Coronary artery (tissue), 2 donors: Measurements from ENCODE around the gene C19orf85.

ENCODE experiments used
- DNase-seq: peaks from one replicate; pipeline ENCODE4 v3.0.0-alpha.2; 2017; ENCODE audit warnings: low spot score
- H3K27ac ChIP-seq, 2 donors: fragments of 200-600 bp; sonication (generic); one replicate each; pipeline ENCODE4 v1.5.1; 2016 to 2019
- H3K4me3 ChIP-seq: fragments of 200-600 bp; sonication (generic); 2 replicates; pipeline ENCODE4 v1.5.1; 2016; ENCODE audit warnings: mild to moderate bottlenecking, moderate library complexity
- CTCF ChIP-seq: fragments of 200-600 bp; sonication (generic); IDR thresholded peaks from one replicate; pipeline ENCODE4 v1.5.1; 2019; ENCODE audit warnings: antibody characterized with exemption

Gene C19orf85

DNA sequence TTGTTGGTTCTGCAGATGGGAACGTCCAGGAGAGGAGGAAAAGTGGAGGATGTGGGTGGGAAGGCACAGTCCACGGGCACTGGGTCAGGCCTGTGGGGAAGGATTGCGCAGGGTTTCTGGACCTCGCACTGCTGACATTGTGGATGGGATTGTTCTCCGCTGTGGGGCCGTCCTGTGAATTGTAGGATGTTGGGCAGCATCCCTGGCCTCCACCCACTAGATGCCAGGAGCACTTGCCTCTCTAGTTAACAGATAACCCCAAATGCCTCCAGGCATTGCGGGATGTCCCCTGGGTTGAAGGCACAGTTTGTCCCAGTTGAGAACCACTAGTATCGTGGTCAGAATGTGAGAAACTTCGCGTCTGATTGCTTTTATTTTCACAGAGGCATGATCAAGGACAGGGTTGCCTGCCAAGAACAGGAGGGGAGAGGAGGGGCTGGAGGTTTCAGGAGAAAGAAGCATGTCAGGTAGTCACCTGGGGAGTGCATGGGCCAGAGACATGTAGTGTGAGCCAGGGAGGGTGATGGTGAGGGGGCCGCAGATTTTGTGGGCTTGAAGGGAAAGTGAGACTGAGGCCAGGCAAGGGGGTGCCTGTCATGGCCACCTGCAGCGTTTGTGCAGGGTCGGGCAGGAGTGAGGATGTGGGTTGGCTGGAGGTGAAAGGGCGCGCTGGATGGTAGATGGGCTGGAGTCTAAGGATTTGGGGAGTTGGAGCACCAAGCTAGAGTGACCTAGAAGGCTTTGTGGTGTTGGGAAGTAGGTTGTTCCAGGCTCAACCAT lies 15.1 kb upstream of the C19orf85 start:
- no peak for TF ChIP-seq CTCF
- DNase-seq: no peak
- no peak overlapping the region for H3K4me3 ChIP-seq
- H3K27ac ChIP-seq: no peak overlapping the region

GRCh38 chr19:55479045-55479444 lies 14.5 kb upstream of the C19orf85 start:
- TF ChIP-seq CTCF: no peak
- no peak for DNase-seq
- H3K4me3 ChIP-seq: no peak overlapping the region
- no peak overlapping the region for H3K27ac ChIP-seq

DNA sequence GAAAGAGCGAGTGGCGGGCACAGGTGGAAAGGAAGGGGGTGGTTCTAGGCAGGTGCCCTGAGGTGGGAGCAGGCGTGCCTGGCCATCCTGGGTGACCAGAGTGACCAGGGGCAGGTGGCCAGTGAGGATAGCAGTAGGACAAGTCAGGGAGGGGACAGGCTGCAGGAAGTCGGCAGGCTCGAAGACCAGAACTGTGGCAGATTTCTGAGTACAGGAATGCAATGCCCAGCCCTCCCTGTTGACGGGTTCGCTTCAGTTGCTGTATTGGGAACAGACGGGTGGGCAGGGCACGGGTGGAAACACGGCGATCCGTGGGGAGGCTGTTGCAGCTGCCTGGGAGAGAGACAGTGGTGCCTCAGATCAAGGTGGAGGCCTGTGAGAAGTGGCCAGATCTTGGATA lies 13.8 kb upstream of the C19orf85 start:
- Histone ChIP-seq H3K27ac (no peak overlapping the region), H3K4me3 (peak overlapping the region; percentile 83)
- no peak for TF ChIP-seq CTCF
- DNase-seq: no peak

- no peak overlapping the region for H3K27ac ChIP-seq
- peak overlapping the region; percentile 83 for H3K4me3 ChIP-seq
- no peak for TF ChIP-seq CTCF
- DNase-seq: no peak
These were observed 13.4 kb upstream of the C19orf85 start for GRCh38 chr19:55477905-55478304.

DNA sequence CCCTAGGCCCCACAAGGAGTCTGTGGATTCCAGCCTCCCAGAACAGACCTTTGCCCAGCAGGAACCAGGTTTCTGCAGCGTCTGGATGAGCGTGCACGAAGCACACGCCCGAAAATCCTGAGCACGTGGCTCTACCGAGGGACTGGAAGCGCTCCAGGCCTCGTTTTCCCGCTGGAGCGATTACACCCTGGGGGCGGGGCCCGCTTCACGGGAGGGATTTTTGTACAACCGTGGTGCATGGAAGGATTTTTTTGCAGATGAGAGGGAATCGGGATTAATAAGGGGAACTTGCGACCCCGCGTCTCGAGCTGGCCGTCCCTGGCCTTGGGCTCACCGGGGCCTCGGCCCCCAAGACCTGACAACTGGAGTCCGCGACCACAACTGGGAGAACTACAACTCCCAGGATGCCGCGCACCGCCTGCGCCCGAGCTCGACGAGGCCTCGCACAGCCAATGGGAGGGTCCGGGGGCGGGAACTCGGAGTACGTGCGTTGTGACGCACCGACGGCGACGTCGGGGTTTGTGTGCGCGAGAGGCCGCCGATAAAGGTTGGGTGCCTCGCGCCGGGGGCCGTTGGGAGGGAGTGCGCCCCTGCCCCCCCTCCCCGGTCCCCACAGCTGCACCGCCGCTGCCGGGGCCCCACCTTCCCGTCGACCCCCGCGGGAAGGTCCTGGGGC lies 11.7 kb upstream of the C19orf85 start, which contains the start of gene ZNF628:
Gene ZNF628 (plus strand): TSS at position 518 of the 676 bp plus-strand sequence. CDS start 3,294 bp downstream, outside the sequence.
- peak; percentile 98 for DNase-seq
- no peak for TF ChIP-seq CTCF

DNA sequence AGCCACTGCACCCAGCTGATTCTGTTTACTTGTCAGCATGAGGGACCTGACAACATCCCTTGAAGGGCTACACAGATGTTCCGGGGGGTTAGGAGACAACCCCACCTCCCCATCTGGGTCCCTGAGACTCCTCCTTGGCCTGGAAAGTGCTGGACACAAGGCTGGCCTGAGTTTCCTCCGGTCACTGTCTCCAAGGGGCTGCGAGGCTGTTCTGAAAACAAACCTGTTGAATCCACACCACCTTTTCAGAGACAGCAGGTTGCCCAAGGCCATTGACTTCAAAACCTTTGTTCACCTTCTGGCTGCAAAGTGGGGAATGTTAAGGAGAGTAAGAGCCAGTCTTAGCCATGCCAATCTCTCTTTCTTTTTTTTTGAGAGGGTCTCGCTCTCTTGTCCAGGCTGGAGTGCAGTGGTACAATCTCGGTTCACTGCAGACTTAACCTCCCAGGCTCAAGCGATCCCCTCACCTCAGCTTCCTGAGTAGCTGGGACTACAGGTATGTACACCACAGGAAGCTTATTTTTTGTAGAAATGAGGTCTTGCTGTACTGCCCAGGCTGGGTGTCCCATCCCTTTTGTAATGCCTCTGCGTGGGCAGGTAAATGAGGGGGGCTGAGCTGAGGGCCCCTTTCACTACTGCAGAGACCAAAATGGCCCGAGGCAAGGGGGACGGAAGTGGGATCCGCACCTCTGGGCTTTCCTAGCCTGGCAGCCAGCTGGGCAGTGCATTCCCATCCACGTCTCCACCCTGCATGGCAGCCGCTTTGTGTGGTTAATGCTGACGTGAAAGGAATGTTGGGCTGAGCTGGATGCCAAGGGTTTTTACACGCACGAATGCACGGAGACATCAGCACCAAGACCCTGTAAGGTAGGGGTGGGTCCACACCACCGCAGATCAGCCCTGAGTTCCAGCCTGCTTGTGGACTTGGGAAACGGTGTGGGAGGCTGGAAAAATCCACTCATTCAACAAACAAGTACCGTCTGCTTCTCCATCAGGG lies 10.0 kb upstream of the C19orf85 start:
- Histone ChIP-seq H3K4me3 (no peak overlapping the region), H3K27ac (no peak overlapping the region)
- DNase-seq: no peak
- TF ChIP-seq CTCF: no peak

More for the DNA sequence above, 11.7 kb upstream of the C19orf85 start, which contains the start of gene ZNF628:
- Histone ChIP-seq H3K4me3 (peak within 1 kb of the TSS; percentile 83), H3K27ac (peak within 1 kb of the TSS; percentile 85 to 98)
